ENCODE data around the gene RAX. TPM values are rescaled to one million over a fixed set of nuclear protein-coding genes. Genes with fewer than 3 reads are reported as not detected.

The RAX gene
- total and polyA plus RNA-seq, 10 of the 15 experiments (the other 5 are each of a cell fraction or from before 2014, with no cell fraction given) = not detected

GRCh38 chr18:59220784-59221765 lies 52.2 kb downstream of the RAX start:
- no peaks in the 10 kb centered on the region for H4K20me1 ChIP-seq (ENCODE audit: control insufficient read depth, insufficient read depth)
- no peaks in the 10 kb centered on the region for H3K36me3 ChIP-seq (ENCODE audit: control insufficient read depth in 2 of 2, insufficient read depth in 2 of 2, low read length in 1 of 2)
- WGBS (ENCODE audit: insufficient coverage, insufficient replicate concordance, low lambda C conversion rate, missing lambda C conversion rate) = 16% methylated on average over 41 of the region's 47 CpGs
- no TSS peak for BruUV-seq (replicated peaks)
- no peaks in the 10 kb centered on the region for H3K9me3 ChIP-seq (replicated peaks; ENCODE audit: control insufficient read depth, insufficient read depth, low read length)
- no peak overlapping the region for H3K9ac ChIP-seq (ENCODE audit: control insufficient read depth, insufficient read depth, low read length)
- ChIA-PET POLR2A (interaction anchor here (1.2 kb wide), 1 partner anchor 137 kb away, joined by 7 read pairs; no protein-coding TSS in a partner anchor), SMC1A (ENCODE audit: uncharacterized antibody, unreplicated experiment) (interaction anchor here (0.5 to 2.1 kb wide), 2 partner anchors 80 to 137 kb away, joined by 3 to 6 read pairs; no protein-coding TSS in a partner anchor), CTCF (interaction anchor here (1.3 to 3.4 kb wide), 2 partner anchors 81 to 137 kb away, joined by 4 to 47 read pairs; no protein-coding TSS in a partner anchor), RAD21 (ENCODE audit: unreplicated experiment) (interaction anchor here (2.3 kb wide), 1 partner anchor 137 kb away, joined by 13 read pairs; no protein-coding TSS in a partner anchor)
- H3K4me2 ChIP-seq (ENCODE audit: control insufficient read depth, insufficient read depth) = no peak overlapping the region
- H2AFZ ChIP-seq (ENCODE audit: control insufficient read depth, low read depth, low read length) = no peak overlapping the region
- no peak for FAIRE-seq
- no peaks in the 10 kb centered on the region for H3K4me1 ChIP-seq (ENCODE audit: control insufficient read depth, insufficient read depth, low read length)
- no peak overlapping the region for H3K4me3 ChIP-seq
- peaks cover 2 to 17% of the 10 kb centered on the region in 2 experiments; a peak in 2 of 4 replicates for H3K27me3 ChIP-seq (replicated peaks in 1 of 2; ENCODE audit: control insufficient read depth in 2 of 2, insufficient read depth in 2 of 2, low read length in 1 of 2)
- in situ Hi-C loops (cut with MboI) (loop anchor here (10.0 kb wide), 1 partner anchor 136 kb away; no protein-coding TSS in a partner anchor), intact Hi-C loops (cut with micrococcal nuclease; ENCODE audit: unreplicated experiment) (no loop called here)
- DNase-seq (ENCODE audit: low read depth, low spot score) = no peak
- H3K27ac ChIP-seq (ENCODE audit: control insufficient read depth, insufficient read depth) = no peak overlapping the region
- H3K79me2 ChIP-seq (ENCODE audit: control insufficient read depth, insufficient read depth, low read length) = no peaks in the 10 kb centered on the region
- ATAC-seq = no peak
- TF ChIP-seq CBX3 (IDR thresholded peaks at IDR 0.05; ENCODE audit: borderline replicate concordance, low read depth) = no peak
- no peak for TF ChIP-seq BCLAF1 (IDR thresholded peaks at IDR 0.05)
- TF ChIP-seq JUND (IDR thresholded peaks at IDR 0.05; ENCODE audit: low read depth, low read length) = no peak
- no peak for TF ChIP-seq PML (IDR thresholded peaks at IDR 0.05; ENCODE audit: low read length)
- no peak for TF ChIP-seq MAX (IDR thresholded peaks at IDR 0.05; ENCODE audit: low read depth, low read length)
- TF ChIP-seq HSF1 (IDR thresholded peaks at IDR 0.05; ENCODE audit: low read depth, low read length) = no peak
- TF ChIP-seq ZNF207 (IDR thresholded peaks at IDR 0.05; ENCODE audit: borderline replicate concordance) = no peak
- TF ChIP-seq CEBPZ (IDR thresholded peaks at IDR 0.05; ENCODE audit: low read depth, low read length) = no peak
- TF ChIP-seq E2F4 (IDR thresholded peaks at IDR 0.05; ENCODE audit: low read depth, low read length) = no peak
